ENCODE measurements around the gene KCNG2. TPM values are rescaled to one million over a fixed set of nuclear protein-coding genes. Genes with fewer than 3 reads are reported as not detected.

The KCNG2 gene
- total RNA-seq, 3 donors from 2014 or later (not counting 1 experiment from before 2014, with no cell fraction given) = not detected

- no peak overlapping the region for H3K27ac ChIP-seq (ENCODE audit: low read length)
- H3K4me3 ChIP-seq (ENCODE audit: low read length) = no peak overlapping the region
- no peak for TF ChIP-seq CTCF (IDR thresholded peaks at IDR 0.05)
- peaks cover 6 to 9% of the 10 kb centered on the region in 2 donors for H3K27me3 Mint-ChIP-seq (ENCODE audit: low read depth in 2 of 2)
- H3K9me3 Mint-ChIP-seq = no peaks in the 10 kb centered on the region
- ATAC-seq (no peak), DNase-seq (no peak)
- H3K36me3 Mint-ChIP-seq = no peaks in the 10 kb centered on the region
- no peaks in the 10 kb centered on the region for H3K4me1 ChIP-seq (ENCODE audit: control insufficient read depth, insufficient read depth, low read length)
- no peaks in the 10 kb centered on the region for H3K36me3 ChIP-seq (ENCODE audit: control insufficient read depth, insufficient read depth, low read length)
- no peaks in the 10 kb centered on the region for H3K27me3 ChIP-seq (ENCODE audit: control insufficient read depth, insufficient read depth, low read length)
- H3K27ac Mint-ChIP-seq = no peak overlapping the region
- H3K4me3 Mint-ChIP-seq = no peak overlapping the region
- 79% methylated on average over 26 of the region's 26 CpGs for WGBS (ENCODE audit: insufficient coverage)
- intact Hi-C loops (cut with micrococcal nuclease) = no loop called here
- no peaks in the 10 kb centered on the region for H3K4me1 Mint-ChIP-seq
- no peaks in the 10 kb centered on the region for H3K9me3 ChIP-seq (ENCODE audit: control insufficient read depth, insufficient read depth, low read length)
Measured at GRCh38 chr18:79778291-79778791, 19.4 kb upstream of the KCNG2 start.

GRCh38 chr18:79779021-79779699, 18.6 kb upstream of the KCNG2 start:
- Histone ChIP-seq H3K27ac (ENCODE audit: low read length) (no peak overlapping the region), H3K27me3 (ENCODE audit: control insufficient read depth, insufficient read depth, low read length) (no peaks in the 10 kb centered on the region), H3K4me1 (ENCODE audit: control insufficient read depth, insufficient read depth, low read length) (no peaks in the 10 kb centered on the region), H3K9me3 (ENCODE audit: control insufficient read depth, insufficient read depth, low read length) (no peaks in the 10 kb centered on the region), H3K4me3 (ENCODE audit: low read length) (no peak overlapping the region), H3K36me3 (ENCODE audit: control insufficient read depth, insufficient read depth, low read length) (no peaks in the 10 kb centered on the region)
- Mint-ChIP-seq H3K4me3 (no peak overlapping the region), H3K4me1 (no peaks in the 10 kb centered on the region), H3K27me3 (ENCODE audit: low read depth in 2 of 2) (peaks cover 6 to 10% of the 10 kb centered on the region in 2 donors), H3K9me3 (no peaks in the 10 kb centered on the region), H3K27ac (no peak overlapping the region), H3K36me3 (no peaks in the 10 kb centered on the region)
- WGBS (ENCODE audit: insufficient coverage) = 90% methylated on average over 27 of the region's 29 CpGs
- ATAC-seq (no peak), DNase-seq (no peak)
- intact Hi-C loops (cut with micrococcal nuclease) = no loop called here
- TF ChIP-seq CTCF (IDR thresholded peaks at IDR 0.05) = no peak

GRCh38 chr18:79779700-79780190, 18.0 kb upstream of the KCNG2 start:
- Mint-ChIP-seq H3K27ac (no peak overlapping the region), H3K9me3 (no peaks in the 10 kb centered on the region), H3K36me3 (no peaks in the 10 kb centered on the region), H3K4me1 (no peaks in the 10 kb centered on the region), H3K4me3 (no peak overlapping the region), H3K27me3 (ENCODE audit: low read depth in 2 of 2) (peaks cover 6 to 16% of the 10 kb centered on the region in 2 donors)
- Histone ChIP-seq H3K36me3 (ENCODE audit: control insufficient read depth, insufficient read depth, low read length) (no peaks in the 10 kb centered on the region), H3K4me1 (ENCODE audit: control insufficient read depth, insufficient read depth, low read length) (no peaks in the 10 kb centered on the region), H3K27ac (ENCODE audit: low read length) (no peak overlapping the region), H3K27me3 (ENCODE audit: control insufficient read depth, insufficient read depth, low read length) (no peaks in the 10 kb centered on the region), H3K9me3 (ENCODE audit: control insufficient read depth, insufficient read depth, low read length) (no peaks in the 10 kb centered on the region), H3K4me3 (ENCODE audit: low read length) (no peak overlapping the region)
- no peak for TF ChIP-seq CTCF (IDR thresholded peaks at IDR 0.05)
- 86% methylated on average over 18 of the region's 18 CpGs for WGBS (ENCODE audit: insufficient coverage)
- no peak for ATAC-seq
- DNase-seq = no peak
- intact Hi-C loops (cut with micrococcal nuclease) = no loop called here

Measured in natural killer cell (primary cell).